RCC 7860 (cell line): ENCODE results near the gene USP32.
"Not testable (repeated sequence)": the region's sequence is repeated elsewhere in the genome, so short reads cannot be mapped to it uniquely, and the experiment has no call there.

Experiments used
- DNase-seq: peaks from one replicate; pipeline ENCODE4 v3.0.0-alpha.2; 2015; ENCODE audit warnings: low spot score
- FAIRE-seq: peaks from 2 replicates; lab custom pipeline; 2012; peaks lifted over from hg19 to GRCh38; lab: Jason Lieb, UNC

USP32 gene

GRCh38 chr17:60372790-60373483 is 19.0 kb downstream of the USP32 start:
- peak; percentile 70 for FAIRE-seq
- DNase-seq = peak; percentile 70

- FAIRE-seq = no peak
- no peak for DNase-seq
Measured at GRCh38 chr17:60371818-60372510, 20.0 kb downstream of the USP32 start.

- FAIRE-seq = no peak
- no peak for DNase-seq
Measured at GRCh38 chr17:60371416-60371815, 20.5 kb downstream of the USP32 start.

GRCh38 chr17:60369727-60370126 is 22.2 kb downstream of the USP32 start:
- FAIRE-seq (no peak), DNase-seq (no peak)

DNA sequence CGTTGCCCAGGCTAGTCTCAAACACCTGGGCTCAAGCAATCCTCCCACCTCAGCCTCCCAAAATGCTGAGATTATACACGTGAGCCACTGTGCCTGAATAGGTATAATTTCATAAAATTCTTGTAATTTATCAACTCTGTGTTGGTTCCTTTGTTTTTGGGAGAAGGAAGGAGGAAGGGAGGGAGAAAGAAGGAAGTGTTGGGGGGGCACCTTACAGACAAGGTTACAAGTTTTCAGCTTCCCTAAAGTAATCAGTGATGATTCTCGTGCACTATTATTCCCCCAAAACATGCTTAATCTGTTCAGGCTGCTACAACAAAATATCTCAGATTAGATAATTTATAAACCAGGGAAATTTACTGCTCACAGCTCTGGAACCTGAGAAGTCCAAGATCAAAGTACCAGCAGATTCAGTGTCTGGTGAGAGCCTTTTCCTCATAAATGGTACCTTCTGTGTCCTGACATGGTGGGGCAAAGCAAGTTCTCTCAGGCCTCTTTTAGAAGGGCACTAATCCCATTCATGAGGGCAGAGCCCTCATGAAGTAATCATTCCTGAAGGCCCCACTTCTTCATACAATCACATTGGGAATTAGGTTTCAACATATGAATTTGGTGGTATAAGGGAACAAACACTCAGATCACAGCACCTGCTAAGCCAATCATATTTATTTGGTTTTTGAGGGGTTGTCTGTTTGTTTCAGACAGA is 28.1 kb downstream of the USP32 start:
- DNase-seq (no peak), FAIRE-seq (no peak)

DNA sequence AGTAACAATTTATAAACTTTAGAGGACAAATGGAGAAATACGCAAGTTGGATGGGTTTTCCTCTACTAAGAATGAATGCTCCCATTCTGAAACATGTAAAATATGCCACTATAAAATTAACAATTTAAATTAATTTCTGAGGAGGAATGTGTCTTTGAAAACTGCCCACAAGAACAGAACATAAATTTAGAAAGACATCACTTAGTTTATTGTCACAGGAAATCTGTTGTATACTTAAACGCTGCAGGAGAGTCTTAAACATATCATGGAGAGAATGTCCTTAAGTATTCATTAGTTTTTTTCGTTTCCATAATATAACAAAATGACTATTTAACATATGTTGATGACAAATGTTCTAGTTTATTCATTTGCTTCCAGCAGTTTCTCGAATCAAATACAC is 29.6 kb downstream of the USP32 start:
- DNase-seq (no peak), FAIRE-seq (no peak)

GRCh38 chr17:60361889-60362288 is 30.0 kb downstream of the USP32 start:
- no peak for FAIRE-seq

GRCh38 chr17:60359415-60359814 is 32.5 kb downstream of the USP32 start:
- no peak for FAIRE-seq
- no peak for DNase-seq

More at GRCh38 chr17:60361889-60362288, 30.0 kb downstream of the USP32 start:
- DNase-seq = no peak

GRCh38 chr17:60358606-60359225 is 33.2 kb downstream of the USP32 start:
- no peak for DNase-seq
- FAIRE-seq = no peak

- no peak for FAIRE-seq
Measured at GRCh38 chr17:60356940-60357339, 35.0 kb downstream of the USP32 start.

GRCh38 chr17:60355663-60356594 is 36.0 kb downstream of the USP32 start:
- DNase-seq (no peak), FAIRE-seq (no peak)

More at GRCh38 chr17:60356940-60357339, 35.0 kb downstream of the USP32 start:
- no peak for DNase-seq

GRCh38 chr17:60354223-60354622 is 37.7 kb downstream of the USP32 start:
- no peak for FAIRE-seq
- DNase-seq = no peak

GRCh38 chr17:60353773-60354172 is 38.2 kb downstream of the USP32 start:
- no peak for FAIRE-seq

GRCh38 chr17:60352569-60352968 is 39.4 kb downstream of the USP32 start:
- DNase-seq (no peak), FAIRE-seq (no peak)

More at GRCh38 chr17:60353773-60354172, 38.2 kb downstream of the USP32 start:
- DNase-seq = no peak

DNA sequence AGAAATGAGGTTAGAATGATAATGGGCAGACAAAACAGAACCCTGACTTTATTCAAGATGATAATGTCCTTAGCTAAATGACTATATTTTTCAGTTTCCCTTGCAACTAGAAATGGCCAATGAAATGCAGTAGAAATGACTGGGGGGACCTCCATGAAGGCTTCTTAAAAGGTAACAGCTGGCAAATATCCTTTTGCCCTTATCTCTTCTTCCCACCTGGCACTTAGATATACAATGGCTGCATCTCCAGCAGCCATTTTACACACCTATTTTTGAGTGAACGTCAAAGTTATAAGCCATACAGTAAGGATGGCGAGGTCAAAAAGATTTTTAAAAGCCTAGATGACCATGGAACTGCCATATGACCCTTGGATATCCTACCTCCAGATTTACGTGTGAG is 39.9 kb downstream of the USP32 start:
- no peak for DNase-seq

DNA sequence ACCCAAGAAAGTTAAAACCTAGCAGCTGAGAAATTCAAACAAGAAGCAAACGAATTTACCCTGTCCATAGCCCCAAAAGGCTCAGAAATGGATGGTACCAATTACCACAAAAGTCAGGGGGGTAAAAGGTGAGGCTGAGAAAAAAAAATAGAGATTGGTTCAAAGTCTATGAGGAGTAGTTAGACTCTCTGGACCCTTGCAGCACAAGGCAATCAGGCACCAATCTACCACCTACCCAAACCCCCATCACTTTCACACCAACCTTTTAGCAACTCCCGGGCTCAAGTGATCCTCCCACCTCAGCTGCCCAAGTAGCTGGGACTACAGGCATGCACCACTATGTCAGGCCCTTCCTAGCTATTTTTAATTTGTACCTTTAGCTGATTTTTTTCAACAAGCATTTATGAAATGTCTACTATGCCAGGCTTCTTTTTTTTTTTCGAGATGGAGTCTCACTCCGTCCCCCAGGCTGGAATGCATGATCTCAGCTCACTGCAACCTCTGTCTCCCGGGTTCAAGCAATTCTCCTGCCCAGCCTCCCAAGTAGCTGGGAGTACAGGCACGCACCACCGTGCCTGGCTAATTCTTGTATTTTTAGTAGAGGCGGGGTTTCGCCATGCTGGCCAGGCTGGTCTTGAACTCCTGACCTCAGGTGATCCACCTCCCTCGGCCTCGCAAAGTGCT is 40.8 kb downstream of the USP32 start:
- no peak for DNase-seq
- FAIRE-seq = no peak

More for the DNA sequence above, 39.9 kb downstream of the USP32 start:
- FAIRE-seq = no peak

- DNase-seq (no peak), FAIRE-seq (no peak)
Measured at GRCh38 chr17:60348616-60349015, 43.3 kb downstream of the USP32 start.

DNA sequence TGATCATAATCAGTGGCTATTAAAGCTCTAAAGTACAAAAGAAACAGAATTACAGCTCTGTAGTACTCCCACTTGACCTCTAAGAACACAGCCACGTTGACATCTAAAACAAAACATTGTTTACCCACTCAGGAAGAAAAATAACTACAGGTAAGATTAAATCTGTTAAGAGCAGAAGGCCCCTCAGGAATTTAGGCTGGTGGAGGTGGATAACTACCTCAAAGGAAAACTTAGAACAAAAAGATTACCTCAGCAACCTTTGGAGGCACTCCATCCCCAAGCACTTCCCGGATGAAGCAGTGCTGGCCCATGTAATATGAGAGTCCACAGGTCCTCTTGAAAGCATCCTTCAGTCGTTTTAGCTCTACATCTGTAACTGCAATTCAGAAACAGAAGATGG is 46.7 kb downstream of the USP32 start:
- DNase-seq (no peak), FAIRE-seq (no peak)

- DNase-seq, FAIRE-seq: not testable (repeated sequence)
Measured at GRCh38 chr17:60342492-60342891, 49.4 kb downstream of the USP32 start.

DNA sequence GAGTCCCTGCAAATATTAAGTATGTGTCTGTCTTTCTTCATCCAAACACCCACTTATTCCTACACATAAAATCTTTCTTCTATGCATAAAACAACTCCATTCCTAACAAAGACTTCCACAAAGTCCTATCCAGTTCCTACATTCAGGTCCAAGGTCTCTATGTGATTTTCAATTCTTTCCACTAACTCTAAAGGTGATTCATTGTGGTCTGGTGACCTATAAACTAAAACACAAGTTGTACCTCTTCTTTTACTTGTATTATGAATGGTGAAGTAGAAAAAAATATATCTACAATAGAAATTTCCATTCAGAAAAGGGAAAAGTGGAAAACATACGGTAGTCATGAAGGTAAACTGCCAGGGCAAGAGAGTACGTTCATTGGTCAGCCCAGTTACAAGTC is 56.6 kb downstream of the USP32 start:
- FAIRE-seq (no peak), DNase-seq (no peak)
